Spleen (tissue), 7 donors: ENCODE measurements around the gene CLDN18.

Experiments used
- POLR2A ChIP-seq, 3 donors: fragments of 450-650 bp; IDR thresholded peaks; one replicate each; pipeline ENCODE4 v1.5.1; 2017; ENCODE audit warnings: antibody characterized with exemption in 3 of 3, mild to moderate bottlenecking in 1 of 3
- POLR2AphosphoS5 ChIP-seq, 3 donors: sonication (generic); formaldehyde crosslinking; IDR thresholded peaks; one replicate each; pipeline ENCODE4 v1.5.1; 2017; ENCODE audit warnings: antibody characterized with exemption in 3 of 3
- TF ChIP-seq, protein P1 (sequence below), 11 experiments: fragments of 200-600 bp in 7 of 11; fragments of 450-650 bp in 4 of 11; sonication (generic) in 4 of 11; IDR thresholded peaks in 8 of 11; conservative IDR thresholded peaks in 3 of 11; 1 replicate in 7 of 11; 2 replicates in 4 of 11; pipeline versions ENCODE4 v1.4.0 to v1.8.0; 2016 to 2021; ENCODE audit warnings: antibody characterized with exemption in 11 of 11, inconsistent platforms in 4 of 11, mild to moderate bottlenecking in 1 of 11
- donor health status: DM: no; HTN: no; CAD: no; lungs with moderate emphysema.
- donor health status: DM: no; HTN: no; CAD: no.
- donor health status: DM: no; HTN: no; CAD: no.

DNA sequence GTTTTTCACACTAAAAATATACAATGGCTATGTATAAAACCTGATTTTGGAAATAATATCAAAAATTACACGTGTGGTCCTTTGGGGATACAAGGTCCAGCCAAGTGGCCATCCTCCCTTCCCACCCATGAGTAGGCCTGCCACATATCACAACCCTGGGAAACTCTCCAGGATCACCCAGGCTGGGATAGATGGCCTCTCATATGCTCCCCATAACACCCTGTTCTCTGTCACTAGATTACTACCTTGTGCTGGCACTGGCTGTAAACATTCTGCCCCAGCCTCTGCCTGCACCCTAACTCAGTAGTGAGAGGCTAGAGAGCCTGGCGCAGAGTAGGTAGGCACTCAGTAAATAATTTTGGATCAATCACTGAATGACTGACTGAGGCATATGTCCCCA is 52.1 kb downstream of the CLDN18 start:
- TF ChIP-seq POLR2A (IDR thresholded peaks at IDR 0.05) (no peak), POLR2AphosphoS5 (IDR thresholded peaks at IDR 0.05) (no peak)
- TF ChIP-seq, protein P1, sequence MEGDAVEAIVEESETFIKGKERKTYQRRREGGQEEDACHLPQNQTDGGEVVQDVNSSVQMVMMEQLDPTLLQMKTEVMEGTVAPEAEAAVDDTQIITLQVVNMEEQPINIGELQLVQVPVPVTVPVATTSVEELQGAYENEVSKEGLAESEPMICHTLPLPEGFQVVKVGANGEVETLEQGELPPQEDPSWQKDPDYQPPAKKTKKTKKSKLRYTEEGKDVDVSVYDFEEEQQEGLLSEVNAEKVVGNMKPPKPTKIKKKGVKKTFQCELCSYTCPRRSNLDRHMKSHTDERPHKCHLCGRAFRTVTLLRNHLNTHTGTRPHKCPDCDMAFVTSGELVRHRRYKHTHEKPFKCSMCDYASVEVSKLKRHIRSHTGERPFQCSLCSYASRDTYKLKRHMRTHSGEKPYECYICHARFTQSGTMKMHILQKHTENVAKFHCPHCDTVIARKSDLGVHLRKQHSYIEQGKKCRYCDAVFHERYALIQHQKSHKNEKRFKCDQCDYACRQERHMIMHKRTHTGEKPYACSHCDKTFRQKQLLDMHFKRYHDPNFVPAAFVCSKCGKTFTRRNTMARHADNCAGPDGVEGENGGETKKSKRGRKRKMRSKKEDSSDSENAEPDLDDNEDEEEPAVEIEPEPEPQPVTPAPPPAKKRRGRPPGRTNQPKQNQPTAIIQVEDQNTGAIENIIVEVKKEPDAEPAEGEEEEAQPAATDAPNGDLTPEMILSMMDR (IDR thresholded peaks at IDR 0.05 in 8 of 11, conservative IDR thresholded peaks at IDR 0.05 in 3 of 11), result no peak
